Measurements from ENCODE around the gene MMP25.

DNA sequence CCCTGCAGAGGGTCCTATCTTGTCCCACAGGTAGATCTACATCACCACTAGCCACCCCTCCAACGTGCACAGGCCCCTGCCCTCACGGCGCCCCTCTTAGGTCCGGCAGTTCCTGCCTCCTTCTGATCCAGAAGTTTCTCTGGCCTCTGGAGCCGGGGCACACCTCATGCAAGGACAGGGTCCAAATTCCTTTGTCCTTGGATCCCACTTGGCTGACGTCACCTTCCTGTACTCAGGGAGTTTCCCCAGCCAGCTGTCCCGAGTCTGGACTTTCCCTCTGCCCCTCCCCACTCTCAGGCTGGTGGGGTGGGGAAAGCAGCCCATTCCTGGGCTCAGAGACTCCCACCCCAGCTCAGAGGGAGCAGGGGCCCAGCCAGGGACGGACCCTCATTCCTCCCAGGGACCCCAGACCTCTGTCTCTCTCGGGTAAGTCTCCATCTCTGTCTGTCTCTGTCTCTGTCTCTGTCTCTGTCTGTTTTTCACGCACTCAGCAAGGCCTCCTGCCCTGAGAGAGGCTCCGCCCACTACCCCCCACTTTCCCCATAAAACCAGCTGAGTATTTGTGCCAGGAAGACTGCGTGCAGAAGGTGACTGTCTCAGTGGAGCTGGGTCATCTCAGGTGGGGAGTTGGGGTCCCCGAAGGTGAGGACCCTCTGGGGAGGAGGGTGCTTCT lies 18.8 kb downstream of the MMP25 start, which contains the start of gene IL32:
- TF ChIP-seq, protein P1, sequence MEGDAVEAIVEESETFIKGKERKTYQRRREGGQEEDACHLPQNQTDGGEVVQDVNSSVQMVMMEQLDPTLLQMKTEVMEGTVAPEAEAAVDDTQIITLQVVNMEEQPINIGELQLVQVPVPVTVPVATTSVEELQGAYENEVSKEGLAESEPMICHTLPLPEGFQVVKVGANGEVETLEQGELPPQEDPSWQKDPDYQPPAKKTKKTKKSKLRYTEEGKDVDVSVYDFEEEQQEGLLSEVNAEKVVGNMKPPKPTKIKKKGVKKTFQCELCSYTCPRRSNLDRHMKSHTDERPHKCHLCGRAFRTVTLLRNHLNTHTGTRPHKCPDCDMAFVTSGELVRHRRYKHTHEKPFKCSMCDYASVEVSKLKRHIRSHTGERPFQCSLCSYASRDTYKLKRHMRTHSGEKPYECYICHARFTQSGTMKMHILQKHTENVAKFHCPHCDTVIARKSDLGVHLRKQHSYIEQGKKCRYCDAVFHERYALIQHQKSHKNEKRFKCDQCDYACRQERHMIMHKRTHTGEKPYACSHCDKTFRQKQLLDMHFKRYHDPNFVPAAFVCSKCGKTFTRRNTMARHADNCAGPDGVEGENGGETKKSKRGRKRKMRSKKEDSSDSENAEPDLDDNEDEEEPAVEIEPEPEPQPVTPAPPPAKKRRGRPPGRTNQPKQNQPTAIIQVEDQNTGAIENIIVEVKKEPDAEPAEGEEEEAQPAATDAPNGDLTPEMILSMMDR (conservative IDR thresholded peaks at IDR 0.05; ENCODE audit: low read length) = no peak
- no peak for TF ChIP-seq EZH2phosphoT487 (IDR thresholded peaks at IDR 0.05; ENCODE audit: borderline replicate concordance)
